Ovary (tissue), 3 donors: ENCODE data around the gene RANBP3.

Experiments
- EP300 ChIP-seq: sonication (generic); formaldehyde crosslinking; IDR thresholded peaks from one replicate; pipeline ENCODE4 v1.6.1; 2017; ENCODE audit warnings: antibody characterized with exemption
- POLR2A ChIP-seq: fragments of 450-650 bp; IDR thresholded peaks from one replicate; pipeline ENCODE4 v1.6.1; 2017; ENCODE audit warnings: antibody characterized with exemption, mild to moderate bottlenecking, moderate library complexity
- TF ChIP-seq, protein P1 (sequence below), 3 donors: fragments of 450-650 bp in 2 of 3; fragments of 200-600 bp in 1 of 3; IDR thresholded peaks; one replicate each; pipeline versions ENCODE4 v1.5.1 to v1.8.0; 2016 to 2022; ENCODE audit warnings: antibody characterized with exemption in 3 of 3, mild to moderate bottlenecking in 1 of 3
- donor health status: DM: no; HTN: no; CAD: no.

DNA sequence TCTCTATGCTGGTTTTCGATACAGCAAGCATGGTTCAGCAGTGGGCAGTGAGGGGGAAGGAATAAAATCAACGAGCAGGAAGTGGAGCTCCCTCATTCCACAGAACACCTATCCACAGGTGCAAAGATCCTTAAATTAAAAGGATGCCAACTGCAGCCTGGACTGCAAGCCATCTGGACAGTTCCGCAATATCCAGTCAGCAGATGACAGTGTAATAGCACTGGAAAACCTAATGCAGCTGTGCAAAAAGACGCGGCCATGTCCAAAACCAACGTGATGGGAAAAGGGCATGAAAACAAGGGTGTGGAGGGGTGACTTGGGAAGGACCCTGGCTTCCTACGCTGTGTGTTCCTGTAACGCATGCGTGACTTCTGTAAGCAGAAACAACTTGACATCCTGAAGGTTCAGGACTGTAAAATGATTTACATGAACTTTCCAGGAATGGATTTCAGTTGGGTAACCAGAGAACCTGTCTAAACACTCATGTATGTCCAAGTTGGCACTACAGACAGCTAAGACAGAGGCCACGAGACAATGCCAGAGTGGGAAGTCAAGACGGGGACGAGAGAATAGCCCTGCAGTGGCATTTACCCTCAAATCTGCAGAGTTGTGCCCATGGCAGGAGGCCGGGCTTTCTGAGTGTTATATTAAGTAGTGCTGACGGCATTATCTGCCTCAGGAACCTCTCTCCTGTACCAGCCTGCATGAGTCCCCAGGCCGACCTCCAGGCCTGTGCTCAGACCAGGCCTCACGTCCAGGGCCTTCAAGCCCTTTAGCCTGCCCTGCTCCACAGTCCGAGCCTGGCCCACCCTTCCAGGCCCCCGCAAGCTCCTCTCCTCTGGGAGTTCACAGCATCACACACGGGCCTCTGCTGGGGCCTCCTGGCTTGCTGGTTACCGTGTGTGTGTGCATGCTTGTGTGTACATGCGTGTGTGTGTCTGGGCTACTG is 37.4 kb downstream of the RANBP3 start:
- TF ChIP-seq, protein P1, sequence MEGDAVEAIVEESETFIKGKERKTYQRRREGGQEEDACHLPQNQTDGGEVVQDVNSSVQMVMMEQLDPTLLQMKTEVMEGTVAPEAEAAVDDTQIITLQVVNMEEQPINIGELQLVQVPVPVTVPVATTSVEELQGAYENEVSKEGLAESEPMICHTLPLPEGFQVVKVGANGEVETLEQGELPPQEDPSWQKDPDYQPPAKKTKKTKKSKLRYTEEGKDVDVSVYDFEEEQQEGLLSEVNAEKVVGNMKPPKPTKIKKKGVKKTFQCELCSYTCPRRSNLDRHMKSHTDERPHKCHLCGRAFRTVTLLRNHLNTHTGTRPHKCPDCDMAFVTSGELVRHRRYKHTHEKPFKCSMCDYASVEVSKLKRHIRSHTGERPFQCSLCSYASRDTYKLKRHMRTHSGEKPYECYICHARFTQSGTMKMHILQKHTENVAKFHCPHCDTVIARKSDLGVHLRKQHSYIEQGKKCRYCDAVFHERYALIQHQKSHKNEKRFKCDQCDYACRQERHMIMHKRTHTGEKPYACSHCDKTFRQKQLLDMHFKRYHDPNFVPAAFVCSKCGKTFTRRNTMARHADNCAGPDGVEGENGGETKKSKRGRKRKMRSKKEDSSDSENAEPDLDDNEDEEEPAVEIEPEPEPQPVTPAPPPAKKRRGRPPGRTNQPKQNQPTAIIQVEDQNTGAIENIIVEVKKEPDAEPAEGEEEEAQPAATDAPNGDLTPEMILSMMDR (IDR thresholded peaks at IDR 0.05): no peak
- TF ChIP-seq EP300 (no peak), POLR2A (no peak)
